ENCODE measurements around the gene INAFM1. TPM values are rescaled to one million over a fixed set of nuclear protein-coding genes. Genes with fewer than 3 reads are reported as not detected.

INAFM1 gene
- polyA plus RNA-seq, 1 of the 3 experiments (the other 2 are of a cell fraction): 5.5 TPM

DNA sequence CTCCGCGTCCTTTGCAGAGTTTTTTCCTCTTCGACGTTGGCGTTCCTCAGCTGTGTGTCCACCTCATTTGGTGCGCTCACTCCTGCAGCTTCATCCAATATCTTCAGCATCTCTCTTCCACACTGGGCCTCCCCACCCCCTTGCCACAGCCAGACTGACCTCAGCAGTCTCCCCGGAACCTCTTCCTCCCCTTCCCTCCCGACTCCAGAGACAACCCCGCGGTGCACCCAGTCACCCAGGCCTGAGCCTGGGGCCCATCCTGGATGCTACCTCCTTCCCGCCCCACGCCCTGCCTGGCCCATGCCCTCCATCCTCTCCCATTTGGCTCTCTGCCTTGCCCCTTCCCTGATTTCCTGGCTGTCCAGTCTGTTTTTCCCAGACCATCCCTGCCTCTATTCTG is 49.2 kb downstream of the INAFM1 start:
- ChIA-PET CTCF (interaction anchor here (0.7 to 3.6 kb wide), 2 partner anchors 21 to 25 kb away, joined by 3 to 17 read pairs; partner anchors contain the start of gene DHX34), POLR2A (no interaction called here)
- WGBS (ENCODE audit: low lambda C conversion rate): 89% methylated on average over 12 of the region's 12 CpGs

DNA sequence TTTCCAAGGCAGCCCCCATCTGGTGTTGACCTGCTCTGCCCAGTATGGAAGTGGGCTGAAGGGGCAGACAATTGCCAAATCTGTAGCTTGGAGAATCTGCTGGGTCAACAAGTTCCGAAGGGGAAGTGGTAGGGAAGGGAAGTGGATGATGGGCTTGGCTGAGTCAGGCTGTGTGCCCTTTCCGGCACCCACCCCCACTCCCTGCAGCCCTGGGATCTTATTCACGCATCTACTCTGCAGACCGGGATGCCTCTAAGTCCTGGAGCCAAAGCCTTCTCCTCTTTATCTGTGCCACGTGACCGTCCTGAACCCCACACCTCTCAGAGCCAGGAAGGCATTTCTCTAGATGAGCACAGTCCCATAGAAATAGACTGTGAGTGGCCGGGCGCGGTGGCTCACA is 49.8 kb downstream of the INAFM1 start:
- Histone ChIP-seq H3K36me3 (replicated peaks in 1 of 2; ENCODE audit: control insufficient read depth in 1 of 2, insufficient read depth in 2 of 2, low read length in 1 of 2) (no peaks in the 10 kb centered on the region), H3K9me2 (no peaks in the 10 kb centered on the region), H3K27me3 (ENCODE audit: insufficient read depth) (no peaks in the 10 kb centered on the region), H3K9ac (no peak overlapping the region), H3K79me2 (ENCODE audit: insufficient read depth) (no peaks in the 10 kb centered on the region), H3K4me3 (ENCODE audit: low read depth in 2 of 2, low read length in 1 of 2) (no peak overlapping the region), H3K9me3 (no peaks in the 10 kb centered on the region), H3K4me2 (no peak overlapping the region), H2AFZ (ENCODE audit: low read depth) (no peak overlapping the region), H3K27ac (ENCODE audit: low read depth in 2 of 2, low read length in 1 of 2) (no peak overlapping the region), H3K4me1 (ENCODE audit: control insufficient read depth in 1 of 2, insufficient read depth in 2 of 2, low read depth in 1 of 2, low read length in 1 of 2) (no peaks in the 10 kb centered on the region), H3F3A (replicated peaks; ENCODE audit: insufficient read depth) (no peaks in the 10 kb centered on the region), H4K20me1 (ENCODE audit: insufficient read depth) (no peaks in the 10 kb centered on the region)
- 62% methylated on average over 9 of the region's 9 CpGs for WGBS (ENCODE audit: low lambda C conversion rate)
- POLR2A ChIA-PET: no interaction called here
- DNase-seq: no peak
- TF ChIP-seq TEAD4 (IDR thresholded peaks at IDR 0.05; ENCODE audit: borderline replicate concordance, insufficient read depth): no peak
- no peak for TF ChIP-seq SMC3 (IDR thresholded peaks at IDR 0.05; ENCODE audit: low read depth, low read length)
- no peak for TF ChIP-seq RXRA (IDR thresholded peaks at IDR 0.05; ENCODE audit: borderline replicate concordance, low read depth)
- TF ChIP-seq FOSL2 (IDR thresholded peaks at IDR 0.05; ENCODE audit: borderline replicate concordance, low read depth): no peak
- TF ChIP-seq, protein P1, sequence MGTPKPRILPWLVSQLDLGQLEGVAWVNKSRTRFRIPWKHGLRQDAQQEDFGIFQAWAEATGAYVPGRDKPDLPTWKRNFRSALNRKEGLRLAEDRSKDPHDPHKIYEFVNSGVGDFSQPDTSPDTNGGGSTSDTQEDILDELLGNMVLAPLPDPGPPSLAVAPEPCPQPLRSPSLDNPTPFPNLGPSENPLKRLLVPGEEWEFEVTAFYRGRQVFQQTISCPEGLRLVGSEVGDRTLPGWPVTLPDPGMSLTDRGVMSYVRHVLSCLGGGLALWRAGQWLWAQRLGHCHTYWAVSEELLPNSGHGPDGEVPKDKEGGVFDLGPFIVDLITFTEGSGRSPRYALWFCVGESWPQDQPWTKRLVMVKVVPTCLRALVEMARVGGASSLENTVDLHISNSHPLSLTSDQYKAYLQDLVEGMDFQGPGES (IDR thresholded peaks at IDR 0.05; ENCODE audit: low read depth, low read length): no peak
- TF ChIP-seq CHD2 (IDR thresholded peaks at IDR 0.05; ENCODE audit: low read length, partially characterized antibody): no peak
- no peak for TF ChIP-seq MEF2A (IDR thresholded peaks at IDR 0.05; ENCODE audit: borderline replicate concordance, low read depth)
- TF ChIP-seq EZH2phosphoT487 (IDR thresholded peaks at IDR 0.05; ENCODE audit: borderline replicate concordance, low read depth): no peak
- no peak for TF ChIP-seq MXI1 (IDR thresholded peaks at IDR 0.05; ENCODE audit: low read depth, low read length)
- no peak for TF ChIP-seq FOXJ3 (CRISPR knock-in tag; IDR thresholded peaks at IDR 0.05)
- no peak for TF ChIP-seq RAD21 (IDR thresholded peaks at IDR 0.05; ENCODE audit: low read length)
- no peak for TF ChIP-seq SIN3A (IDR thresholded peaks at IDR 0.05; ENCODE audit: borderline replicate concordance, low read depth, low read length)
- TF ChIP-seq EP300 (IDR thresholded peaks at IDR 0.05; ENCODE audit: borderline replicate concordance in 1 of 2, low read depth in 1 of 2, low read length in 1 of 2): no peak
- TF ChIP-seq, protein P2, sequence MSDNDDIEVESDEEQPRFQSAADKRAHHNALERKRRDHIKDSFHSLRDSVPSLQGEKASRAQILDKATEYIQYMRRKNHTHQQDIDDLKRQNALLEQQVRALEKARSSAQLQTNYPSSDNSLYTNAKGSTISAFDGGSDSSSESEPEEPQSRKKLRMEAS (IDR thresholded peaks at IDR 0.05; ENCODE audit: low read depth): no peak
- TF ChIP-seq, protein P3, sequence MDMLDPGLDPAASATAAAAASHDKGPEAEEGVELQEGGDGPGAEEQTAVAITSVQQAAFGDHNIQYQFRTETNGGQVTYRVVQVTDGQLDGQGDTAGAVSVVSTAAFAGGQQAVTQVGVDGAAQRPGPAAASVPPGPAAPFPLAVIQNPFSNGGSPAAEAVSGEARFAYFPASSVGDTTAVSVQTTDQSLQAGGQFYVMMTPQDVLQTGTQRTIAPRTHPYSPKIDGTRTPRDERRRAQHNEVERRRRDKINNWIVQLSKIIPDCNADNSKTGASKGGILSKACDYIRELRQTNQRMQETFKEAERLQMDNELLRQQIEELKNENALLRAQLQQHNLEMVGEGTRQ (IDR thresholded peaks at IDR 0.05; ENCODE audit: borderline replicate concordance, low read depth, low read length): no peak
- TF ChIP-seq, protein P4, sequence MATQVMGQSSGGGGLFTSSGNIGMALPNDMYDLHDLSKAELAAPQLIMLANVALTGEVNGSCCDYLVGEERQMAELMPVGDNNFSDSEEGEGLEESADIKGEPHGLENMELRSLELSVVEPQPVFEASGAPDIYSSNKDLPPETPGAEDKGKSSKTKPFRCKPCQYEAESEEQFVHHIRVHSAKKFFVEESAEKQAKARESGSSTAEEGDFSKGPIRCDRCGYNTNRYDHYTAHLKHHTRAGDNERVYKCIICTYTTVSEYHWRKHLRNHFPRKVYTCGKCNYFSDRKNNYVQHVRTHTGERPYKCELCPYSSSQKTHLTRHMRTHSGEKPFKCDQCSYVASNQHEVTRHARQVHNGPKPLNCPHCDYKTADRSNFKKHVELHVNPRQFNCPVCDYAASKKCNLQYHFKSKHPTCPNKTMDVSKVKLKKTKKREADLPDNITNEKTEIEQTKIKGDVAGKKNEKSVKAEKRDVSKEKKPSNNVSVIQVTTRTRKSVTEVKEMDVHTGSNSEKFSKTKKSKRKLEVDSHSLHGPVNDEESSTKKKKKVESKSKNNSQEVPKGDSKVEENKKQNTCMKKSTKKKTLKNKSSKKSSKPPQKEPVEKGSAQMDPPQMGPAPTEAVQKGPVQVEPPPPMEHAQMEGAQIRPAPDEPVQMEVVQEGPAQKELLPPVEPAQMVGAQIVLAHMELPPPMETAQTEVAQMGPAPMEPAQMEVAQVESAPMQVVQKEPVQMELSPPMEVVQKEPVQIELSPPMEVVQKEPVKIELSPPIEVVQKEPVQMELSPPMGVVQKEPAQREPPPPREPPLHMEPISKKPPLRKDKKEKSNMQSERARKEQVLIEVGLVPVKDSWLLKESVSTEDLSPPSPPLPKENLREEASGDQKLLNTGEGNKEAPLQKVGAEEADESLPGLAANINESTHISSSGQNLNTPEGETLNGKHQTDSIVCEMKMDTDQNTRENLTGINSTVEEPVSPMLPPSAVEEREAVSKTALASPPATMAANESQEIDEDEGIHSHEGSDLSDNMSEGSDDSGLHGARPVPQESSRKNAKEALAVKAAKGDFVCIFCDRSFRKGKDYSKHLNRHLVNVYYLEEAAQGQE (IDR thresholded peaks at IDR 0.05; ENCODE audit: low read depth, low read length): no peak
- TF ChIP-seq NFIC (IDR thresholded peaks at IDR 0.05; ENCODE audit: borderline replicate concordance): no peak
- TF ChIP-seq, protein P5, sequence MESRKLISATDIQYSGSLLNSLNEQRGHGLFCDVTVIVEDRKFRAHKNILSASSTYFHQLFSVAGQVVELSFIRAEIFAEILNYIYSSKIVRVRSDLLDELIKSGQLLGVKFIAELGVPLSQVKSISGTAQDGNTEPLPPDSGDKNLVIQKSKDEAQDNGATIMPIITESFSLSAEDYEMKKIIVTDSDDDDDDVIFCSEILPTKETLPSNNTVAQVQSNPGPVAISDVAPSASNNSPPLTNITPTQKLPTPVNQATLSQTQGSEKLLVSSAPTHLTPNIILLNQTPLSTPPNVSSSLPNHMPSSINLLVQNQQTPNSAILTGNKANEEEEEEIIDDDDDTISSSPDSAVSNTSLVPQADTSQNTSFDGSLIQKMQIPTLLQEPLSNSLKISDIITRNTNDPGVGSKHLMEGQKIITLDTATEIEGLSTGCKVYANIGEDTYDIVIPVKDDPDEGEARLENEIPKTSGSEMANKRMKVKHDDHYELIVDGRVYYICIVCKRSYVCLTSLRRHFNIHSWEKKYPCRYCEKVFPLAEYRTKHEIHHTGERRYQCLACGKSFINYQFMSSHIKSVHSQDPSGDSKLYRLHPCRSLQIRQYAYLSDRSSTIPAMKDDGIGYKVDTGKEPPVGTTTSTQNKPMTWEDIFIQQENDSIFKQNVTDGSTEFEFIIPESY (IDR thresholded peaks at IDR 0.05; ENCODE audit: borderline replicate concordance, low read depth): no peak
- TF ChIP-seq NRF1 (IDR thresholded peaks at IDR 0.05; ENCODE audit: low read depth, low read length): no peak
- CTCF ChIA-PET: interaction anchor here (0.7 to 3.6 kb wide), 2 partner anchors 21 to 24 kb away, joined by 3 to 17 read pairs; partner anchors contain the start of gene DHX34

More for the DNA sequence above, 49.2 kb downstream of the INAFM1 start:
- Histone ChIP-seq H3K27ac (ENCODE audit: low read depth in 2 of 2, low read length in 1 of 2) (no peak overlapping the region), H3K9me2 (no peaks in the 10 kb centered on the region), H3K27me3 (ENCODE audit: insufficient read depth) (no peaks in the 10 kb centered on the region), H3K4me2 (no peak overlapping the region), H3K4me3 (ENCODE audit: low read depth in 2 of 2, low read length in 1 of 2) (no peak overlapping the region), H3K9me3 (no peaks in the 10 kb centered on the region), H3F3A (replicated peaks; ENCODE audit: insufficient read depth) (no peaks in the 10 kb centered on the region), H3K4me1 (ENCODE audit: control insufficient read depth in 1 of 2, insufficient read depth in 2 of 2, low read depth in 1 of 2, low read length in 1 of 2) (no peaks in the 10 kb centered on the region), H2AFZ (ENCODE audit: low read depth) (no peak overlapping the region), H3K79me2 (ENCODE audit: insufficient read depth) (no peaks in the 10 kb centered on the region), H4K20me1 (ENCODE audit: insufficient read depth) (no peaks in the 10 kb centered on the region), H3K36me3 (replicated peaks in 1 of 2; ENCODE audit: control insufficient read depth in 1 of 2, insufficient read depth in 2 of 2, low read length in 1 of 2) (no peaks in the 10 kb centered on the region), H3K9ac (no peak overlapping the region)
- TF ChIP-seq NRF1 (IDR thresholded peaks at IDR 0.05; ENCODE audit: low read depth, low read length) (no peak), RAD21 (IDR thresholded peaks at IDR 0.05; ENCODE audit: low read length) (no peak)
- peak; percentile 15 for DNase-seq
